HUES48 (cell line): ENCODE results near the gene GAK.
"Not testable (repeated sequence)": the region's sequence is repeated elsewhere in the genome, so short reads cannot be mapped to it uniquely, and the experiment has no call there.

Source experiments
- H3K27ac ChIP-seq: one replicate; pipeline ENCODE4 v1.7.0; 2013; ENCODE audit warnings: low read depth, low read length, inconsistent platforms
- H3K27me3 ChIP-seq: 2 replicates; pipeline ENCODE4 v1.6.1; 2013; ENCODE audit warnings: mild to moderate bottlenecking, low read length; ENCODE audit not compliant: control insufficient read depth, insufficient read depth
- H3K36me3 ChIP-seq: 2 replicates; pipeline ENCODE4 v1.6.1; 2013; ENCODE audit warnings: low read length; ENCODE audit not compliant: control insufficient read depth, insufficient read depth
- H3K4me1 ChIP-seq: 2 replicates; pipeline ENCODE4 v1.6.1; 2013; ENCODE audit warnings: mild to moderate bottlenecking, low read length; ENCODE audit not compliant: control insufficient read depth, insufficient read depth
- H3K4me3 ChIP-seq: 2 replicates; pipeline ENCODE4 v1.5.1; 2013; ENCODE audit warnings: mild to moderate bottlenecking, low read depth, low read length
- H3K9ac ChIP-seq: 2 replicates; pipeline ENCODE4 v1.6.1; 2013; ENCODE audit warnings: mild to moderate bottlenecking, low read depth, low read length, moderate library complexity
- H3K9me3 ChIP-seq: 2 replicates; pipeline ENCODE4 v1.6.1; 2013; ENCODE audit warnings: low read length; ENCODE audit not compliant: control insufficient read depth, insufficient read depth

Gene GAK

GRCh38 chr4:918591-918990, 13.5 kb downstream of the GAK start:
- H3K9me3 ChIP-seq, H3K4me1 ChIP-seq, H3K27ac ChIP-seq, H3K9ac ChIP-seq, H3K27me3 ChIP-seq, H3K36me3 ChIP-seq, H3K4me3 ChIP-seq: not testable (repeated sequence)

GRCh38 chr4:917992-918391, 14.1 kb downstream of the GAK start:
- no peak overlapping the region for H3K9ac ChIP-seq
- no peaks in the 10 kb centered on the region for H3K4me1 ChIP-seq
- H3K27ac ChIP-seq: no peak overlapping the region
- no peak overlapping the region for H3K4me3 ChIP-seq
- H3K27me3 ChIP-seq: no peaks in the 10 kb centered on the region
- peaks cover 3% of the 10 kb centered on the region; the same call in 1 of the 2 replicates for H3K36me3 ChIP-seq
- no peaks in the 10 kb centered on the region for H3K9me3 ChIP-seq

GRCh38 chr4:917466-917865, 14.7 kb downstream of the GAK start:
- H3K27me3 ChIP-seq: no peaks in the 10 kb centered on the region
- H3K27ac ChIP-seq: no peak overlapping the region
- no peaks in the 10 kb centered on the region for H3K4me1 ChIP-seq
- H3K9me3 ChIP-seq: no peaks in the 10 kb centered on the region
- no peak overlapping the region for H3K4me3 ChIP-seq
- peaks cover 5% of the 10 kb centered on the region; the same call in 1 of the 2 replicates for H3K36me3 ChIP-seq
- no peak overlapping the region for H3K9ac ChIP-seq

GRCh38 chr4:915595-915994, 16.5 kb downstream of the GAK start:
- no peaks in the 10 kb centered on the region for H3K9me3 ChIP-seq
- H3K9ac ChIP-seq: no peak overlapping the region
- no peak overlapping the region for H3K27ac ChIP-seq
- no peak overlapping the region for H3K4me3 ChIP-seq
- no peaks in the 10 kb centered on the region for H3K4me1 ChIP-seq
- H3K36me3 ChIP-seq: peaks cover 17% of the 10 kb centered on the region
- H3K27me3 ChIP-seq: no peaks in the 10 kb centered on the region

- Histone ChIP-seq H3K36me3 (peaks cover 17% of the 10 kb centered on the region), H3K9ac (no peak overlapping the region), H3K27ac (no peak overlapping the region), H3K9me3 (no peaks in the 10 kb centered on the region), H3K4me1 (no peaks in the 10 kb centered on the region), H3K27me3 (no peaks in the 10 kb centered on the region), H3K4me3 (no peak overlapping the region)
Measured at GRCh38 chr4:915041-915474, 17.1 kb downstream of the GAK start.

- no peak overlapping the region for H3K4me3 ChIP-seq
- H3K9me3 ChIP-seq: no peaks in the 10 kb centered on the region
- no peak overlapping the region for H3K9ac ChIP-seq
- no peaks in the 10 kb centered on the region for H3K4me1 ChIP-seq
- H3K27ac ChIP-seq: no peak overlapping the region
- peaks cover 17% of the 10 kb centered on the region for H3K36me3 ChIP-seq
- no peaks in the 10 kb centered on the region for H3K27me3 ChIP-seq
Measured at GRCh38 chr4:914531-914930, 17.6 kb downstream of the GAK start.

GRCh38 chr4:913280-913618, 18.9 kb downstream of the GAK start:
- Histone ChIP-seq H3K27ac (no peak overlapping the region), H3K4me1 (no peaks in the 10 kb centered on the region), H3K4me3 (no peak overlapping the region), H3K36me3 (peaks cover 17% of the 10 kb centered on the region), H3K9ac (no peak overlapping the region), H3K9me3 (no peaks in the 10 kb centered on the region), H3K27me3 (no peaks in the 10 kb centered on the region)

- H3K9ac ChIP-seq: no peak overlapping the region
- no peak overlapping the region for H3K27ac ChIP-seq
- no peak overlapping the region for H3K4me3 ChIP-seq
- no peaks in the 10 kb centered on the region for H3K9me3 ChIP-seq
- no peaks in the 10 kb centered on the region for H3K27me3 ChIP-seq
- H3K4me1 ChIP-seq: no peaks in the 10 kb centered on the region
- peaks cover 17% of the 10 kb centered on the region for H3K36me3 ChIP-seq
Measured at GRCh38 chr4:912548-913279, 19.4 kb downstream of the GAK start.

GRCh38 chr4:911871-912490, 20.1 kb downstream of the GAK start:
- H3K9ac ChIP-seq: no peak overlapping the region
- H3K27me3 ChIP-seq: no peaks in the 10 kb centered on the region
- no peaks in the 10 kb centered on the region for H3K4me1 ChIP-seq
- H3K36me3 ChIP-seq: peaks cover 17% of the 10 kb centered on the region
- H3K4me3 ChIP-seq: no peak overlapping the region
- H3K9me3 ChIP-seq: no peaks in the 10 kb centered on the region
- H3K27ac ChIP-seq: no peak overlapping the region

- H3K27ac ChIP-seq: no peak overlapping the region
- H3K4me3 ChIP-seq: no peak overlapping the region
- no peaks in the 10 kb centered on the region for H3K9me3 ChIP-seq
- H3K36me3 ChIP-seq: peaks cover 17% of the 10 kb centered on the region
- H3K27me3 ChIP-seq: no peaks in the 10 kb centered on the region
- no peak overlapping the region for H3K9ac ChIP-seq
- H3K4me1 ChIP-seq: no peaks in the 10 kb centered on the region
Measured at GRCh38 chr4:911221-911751, 20.8 kb downstream of the GAK start.

- no peaks in the 10 kb centered on the region for H3K27me3 ChIP-seq
- no peak overlapping the region for H3K27ac ChIP-seq
- H3K36me3 ChIP-seq: peaks cover 17% of the 10 kb centered on the region
- no peaks in the 10 kb centered on the region for H3K4me1 ChIP-seq
- no peak overlapping the region for H3K4me3 ChIP-seq
- no peaks in the 10 kb centered on the region for H3K9me3 ChIP-seq
- H3K9ac ChIP-seq: no peak overlapping the region
Measured at GRCh38 chr4:910366-911091, 21.6 kb downstream of the GAK start.
